Activated CD8-positive, alpha-beta T cell treated with anti-CD3 and anti-CD28 coated beads for 36 hours (primary cell): ENCODE measurements around the gene ZNF536. TPM values are rescaled to one million over a fixed set of nuclear protein-coding genes. Genes with fewer than 3 reads are reported as not detected.
"Not testable (repeated sequence)": the region's sequence is repeated elsewhere in the genome, so short reads cannot be mapped to it uniquely, and the experiment has no call there.

Source experiments
- ATAC-seq: fragments of 200-7000 bp; cut with Tn5 transposase; one replicate; pipeline ENCODE4 v1.10.0; 2021; ENCODE audit warnings: mild to moderate bottlenecking, moderate library complexity
- CTCF ChIA-PET: fragments of 350-600 bp; sonication (Branson Sonifier 250); formaldehyde crosslinking; loops from one replicate; lab custom pipeline; 2021; ENCODE audit warnings: antibody characterized with exemption; lab: Charles Lee
- POLR2A ChIA-PET: fragments of 350-600 bp; sonication (Branson Sonifier 250); formaldehyde crosslinking; loops from one replicate; lab custom pipeline; 2021; ENCODE audit warnings: antibody characterized with exemption; lab: Charles Lee
- DNase-seq: peaks from one replicate; pipeline ENCODE4 v3.0.0-alpha.2; 2020
- H3K27ac Mint-ChIP-seq: one replicate; pipeline ENCODE4 v1.8.0; 2021; ENCODE audit warnings: mild to moderate bottlenecking, mixed read lengths
- H3K27me3 Mint-ChIP-seq: one replicate; pipeline ENCODE4 v1.8.0; 2021; ENCODE audit warnings: mixed read lengths
- H3K36me3 Mint-ChIP-seq: one replicate; pipeline ENCODE4 v1.8.0; 2021; ENCODE audit warnings: low read depth, mixed read lengths
- H3K4me1 Mint-ChIP-seq: one replicate; pipeline ENCODE4 v1.8.0; 2021; ENCODE audit warnings: low read depth, mixed read lengths
- H3K4me3 Mint-ChIP-seq: one replicate; pipeline ENCODE4 v1.8.0; 2021; ENCODE audit warnings: mild to moderate bottlenecking, moderate library complexity, mixed read lengths
- H3K9me3 Mint-ChIP-seq: one replicate; pipeline ENCODE4 v1.8.0; 2021; ENCODE audit warnings: mixed read lengths
- CTCF ChIP-seq: fragments of 200-600 bp; IDR thresholded peaks from one replicate; pipeline ENCODE4 v1.8.0; 2022; ENCODE audit warnings: antibody characterized with exemption, mild to moderate bottlenecking
- intact Hi-C: fragments of 100-400 bp; cut with micrococcal nuclease; formaldehyde crosslinking; loops from one replicate; pipeline ENCODE4 v1.10.0; 2022
- total RNA-seq, 2 experiments: library from RNA; stranded (reverse); gene quantifications; one replicate each; pipeline ENCODE4 v1.2.3, GENCODE V29; 2021

ZNF536 gene
- total RNA-seq, 2 experiments from 2014 or later: not detected

- no peaks in the 10 kb centered on the region for H3K36me3 Mint-ChIP-seq
- H3K4me3 Mint-ChIP-seq: no peak overlapping the region
- DNase-seq: no peak
- H3K4me1 Mint-ChIP-seq: no peaks in the 10 kb centered on the region
- POLR2A ChIA-PET: no interaction called here
- intact Hi-C loops: no loop called here
- no peaks in the 10 kb centered on the region for H3K9me3 Mint-ChIP-seq
- CTCF ChIA-PET: interaction anchor here (1.1 kb wide), 1 partner anchor 124 kb away, joined by 3 read pairs; no protein-coding TSS in a partner anchor
- TF ChIP-seq CTCF: no peak
- peaks cover 4% of the 10 kb centered on the region for H3K27me3 Mint-ChIP-seq
- H3K27ac Mint-ChIP-seq: no peak overlapping the region
- no peak for ATAC-seq
Measured at GRCh38 chr19:30407068-30407709, 35.0 kb downstream of the ZNF536 start.

DNA sequence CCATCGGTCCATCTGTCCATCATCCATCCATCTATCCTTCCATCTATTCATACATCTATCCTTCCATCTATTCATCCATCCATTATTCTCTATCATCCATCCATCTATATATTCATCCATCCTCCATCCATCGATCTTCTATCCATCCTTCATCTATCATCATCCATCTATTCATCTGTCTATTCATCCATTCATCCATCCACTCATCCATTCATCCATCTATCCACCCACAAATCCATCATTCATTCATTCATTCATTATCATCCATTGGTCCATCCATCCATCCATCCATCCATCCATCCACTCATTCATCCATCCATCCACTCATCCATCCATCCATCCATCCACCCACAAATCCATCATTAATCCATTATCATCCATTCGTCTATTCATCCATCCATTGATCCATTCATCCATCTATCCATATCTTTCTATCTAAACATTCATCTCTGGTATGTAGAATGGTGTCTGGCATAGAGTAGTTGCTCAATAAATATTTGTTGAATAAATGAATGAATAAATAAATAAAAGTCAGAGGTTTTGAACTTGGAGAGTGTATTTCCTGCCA lies 36.6 kb downstream of the ZNF536 start:
- no peaks in the 10 kb centered on the region for H3K9me3 Mint-ChIP-seq
- ATAC-seq (no peak), DNase-seq (no peak)
- H3K27me3 Mint-ChIP-seq: peaks cover 4% of the 10 kb centered on the region
- no peak overlapping the region for H3K27ac Mint-ChIP-seq
- H3K4me3 Mint-ChIP-seq: no peak overlapping the region
- intact Hi-C loops: no loop called here
- no peaks in the 10 kb centered on the region for H3K4me1 Mint-ChIP-seq
- TF ChIP-seq CTCF: no peak
- CTCF ChIA-PET: no interaction called here
- H3K36me3 Mint-ChIP-seq: no peaks in the 10 kb centered on the region
- POLR2A ChIA-PET: no interaction called here

- TF ChIP-seq CTCF: no peak
- no peaks in the 10 kb centered on the region for H3K36me3 Mint-ChIP-seq
Measured at GRCh38 chr19:30411714-30412113, 39.5 kb downstream of the ZNF536 start.

DNA sequence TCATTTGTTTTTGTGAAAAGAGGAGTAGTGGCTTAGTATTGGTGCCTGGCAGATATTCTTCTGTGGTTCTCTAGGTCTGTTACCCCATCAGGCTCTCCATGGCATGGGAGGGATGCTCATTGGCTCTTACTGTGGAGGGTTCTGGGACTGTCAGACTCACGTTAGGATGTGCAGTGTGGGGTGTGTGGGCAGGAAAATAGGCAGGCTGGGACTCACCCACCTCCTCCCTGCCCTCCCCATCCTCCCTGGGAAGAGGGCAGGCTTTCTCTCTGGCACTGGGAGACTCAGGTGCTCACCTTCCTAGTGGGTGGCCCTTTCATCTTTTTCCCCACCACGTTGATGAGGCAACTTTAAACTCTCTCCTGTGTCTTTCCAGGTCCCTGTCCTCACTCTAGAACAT lies 44.2 kb downstream of the ZNF536 start:
- Mint-ChIP-seq H3K9me3 (no peaks in the 10 kb centered on the region), H3K27me3 (peaks cover 14% of the 10 kb centered on the region), H3K36me3 (no peaks in the 10 kb centered on the region), H3K4me1 (no peaks in the 10 kb centered on the region), H3K27ac (no peak overlapping the region), H3K4me3 (no peak overlapping the region)
- DNase-seq (no peak), ATAC-seq (no peak)
- TF ChIP-seq CTCF: no peak
- ChIA-PET POLR2A (no interaction called here), CTCF (no interaction called here)
- intact Hi-C loops: no loop called here

More at GRCh38 chr19:30411714-30412113, 39.5 kb downstream of the ZNF536 start:
- DNase-seq (no peak), ATAC-seq (no peak)
- Mint-ChIP-seq H3K4me1 (no peaks in the 10 kb centered on the region), H3K27ac (no peak overlapping the region), H3K27me3 (peaks cover 5% of the 10 kb centered on the region), H3K4me3 (no peak overlapping the region), H3K9me3 (no peaks in the 10 kb centered on the region)
- ChIA-PET CTCF (no interaction called here), POLR2A (no interaction called here)
- intact Hi-C loops: no loop called here

DNA sequence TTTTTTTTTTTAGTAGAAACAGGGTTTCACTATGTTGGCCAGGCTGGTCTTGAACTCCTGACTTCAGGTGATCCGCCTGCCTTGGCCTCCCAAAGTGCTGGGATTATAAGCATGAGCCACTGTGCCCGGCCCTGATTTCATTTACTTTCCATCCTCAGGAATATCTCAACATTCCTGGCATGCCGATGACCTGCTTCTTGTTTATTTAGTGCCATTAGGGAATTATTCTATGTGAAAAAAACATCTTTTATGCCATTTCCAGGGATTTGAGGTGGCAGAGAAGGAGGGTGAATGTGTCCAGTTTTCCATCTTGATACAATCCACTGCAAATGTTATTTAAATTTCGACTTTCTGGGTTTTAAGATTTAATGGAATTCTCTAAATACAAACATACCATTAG lies 45.0 kb downstream of the ZNF536 start:
- H3K36me3 Mint-ChIP-seq, POLR2A ChIA-PET, H3K4me3 Mint-ChIP-seq, H3K9me3 Mint-ChIP-seq, CTCF ChIA-PET, H3K4me1 Mint-ChIP-seq, H3K27ac Mint-ChIP-seq, DNase-seq, ATAC-seq, intact Hi-C loops: not testable (repeated sequence)
- peaks cover 14% of the 10 kb centered on the region for H3K27me3 Mint-ChIP-seq
